HG03460 (cell line): ENCODE measurements around the gene PLA2G3.
"Not testable (repeated sequence)": the region's sequence is repeated elsewhere in the genome, so short reads cannot be mapped to it uniquely, and the experiment has no call there.

Experiments used
- ATAC-seq: cut with Tn5 transposase; IDR thresholded peaks from one replicate; pipeline ENCODE4 v1.9.1; 2021; ENCODE audit not compliant: unreplicated experiment

Gene PLA2G3

DNA sequence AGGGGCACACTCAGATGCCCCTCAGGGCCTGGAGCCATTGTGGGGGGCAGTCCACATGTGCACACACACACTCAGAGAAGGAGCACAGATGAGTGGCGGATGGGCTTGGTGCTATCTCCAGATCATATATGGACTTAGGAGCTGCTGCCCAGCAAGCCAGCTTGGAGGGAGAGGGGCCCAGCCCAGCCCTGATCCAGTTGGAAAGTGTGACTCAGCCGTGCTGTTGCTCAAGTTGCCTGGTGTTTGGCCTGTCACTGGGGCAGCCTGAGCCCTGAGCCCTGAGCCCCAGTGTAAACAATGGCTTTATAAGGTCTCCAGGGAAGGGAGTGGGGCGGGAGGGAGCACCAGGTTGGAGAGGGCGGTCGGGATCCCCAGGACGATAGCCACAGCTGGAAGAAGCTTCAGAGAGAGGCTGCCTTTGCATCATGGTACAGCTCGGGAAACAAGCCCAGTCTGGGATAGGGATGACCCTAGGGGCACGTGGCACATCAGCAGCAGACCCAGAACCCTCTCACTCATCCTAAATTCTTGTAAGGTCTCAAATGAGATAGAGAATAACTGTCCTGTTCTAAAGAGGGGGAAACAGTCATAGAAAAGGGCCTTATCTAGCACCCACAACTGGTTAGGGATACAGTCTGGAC, 37.7 kb downstream of the PLA2G3 start:
- ATAC-seq = no peak

DNA sequence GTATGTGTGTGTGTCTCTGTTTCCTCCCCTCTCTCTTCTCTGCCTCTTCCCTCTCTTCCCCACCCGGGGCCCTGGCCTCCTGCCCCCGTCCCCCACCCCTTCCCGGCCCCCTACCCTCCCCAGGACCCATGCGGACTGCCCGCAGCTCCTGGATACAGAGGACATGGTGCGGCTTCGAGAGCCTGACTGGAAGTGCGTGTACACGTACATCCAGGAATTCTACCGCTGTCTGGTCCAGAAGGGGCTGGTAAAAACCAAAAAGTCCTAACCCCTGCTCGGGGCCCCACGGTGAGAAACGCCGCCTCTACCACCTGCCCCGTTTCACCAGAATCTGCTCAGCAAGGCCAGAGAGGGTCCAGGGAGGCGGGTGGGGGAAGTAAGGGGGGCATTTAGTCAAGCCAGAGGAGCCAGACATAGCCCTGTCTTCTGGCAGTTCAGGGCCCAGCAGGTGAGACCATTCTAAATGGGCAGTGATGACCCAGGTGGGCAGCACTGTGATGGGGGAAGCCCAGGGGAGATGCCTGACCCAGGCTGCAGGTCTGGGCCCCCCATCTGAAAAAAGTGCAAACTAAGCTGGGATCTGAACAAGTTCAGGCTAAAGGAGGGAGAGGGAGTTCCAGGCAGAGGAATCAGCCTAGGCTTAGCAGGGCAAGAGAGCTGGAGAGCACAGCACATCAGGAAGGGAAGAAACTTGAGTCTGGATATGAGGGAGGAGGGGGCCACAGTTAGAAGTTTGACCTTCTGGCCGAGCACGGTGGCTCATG, 39.4 kb downstream of the PLA2G3 start:
- ATAC-seq = no peak

DNA sequence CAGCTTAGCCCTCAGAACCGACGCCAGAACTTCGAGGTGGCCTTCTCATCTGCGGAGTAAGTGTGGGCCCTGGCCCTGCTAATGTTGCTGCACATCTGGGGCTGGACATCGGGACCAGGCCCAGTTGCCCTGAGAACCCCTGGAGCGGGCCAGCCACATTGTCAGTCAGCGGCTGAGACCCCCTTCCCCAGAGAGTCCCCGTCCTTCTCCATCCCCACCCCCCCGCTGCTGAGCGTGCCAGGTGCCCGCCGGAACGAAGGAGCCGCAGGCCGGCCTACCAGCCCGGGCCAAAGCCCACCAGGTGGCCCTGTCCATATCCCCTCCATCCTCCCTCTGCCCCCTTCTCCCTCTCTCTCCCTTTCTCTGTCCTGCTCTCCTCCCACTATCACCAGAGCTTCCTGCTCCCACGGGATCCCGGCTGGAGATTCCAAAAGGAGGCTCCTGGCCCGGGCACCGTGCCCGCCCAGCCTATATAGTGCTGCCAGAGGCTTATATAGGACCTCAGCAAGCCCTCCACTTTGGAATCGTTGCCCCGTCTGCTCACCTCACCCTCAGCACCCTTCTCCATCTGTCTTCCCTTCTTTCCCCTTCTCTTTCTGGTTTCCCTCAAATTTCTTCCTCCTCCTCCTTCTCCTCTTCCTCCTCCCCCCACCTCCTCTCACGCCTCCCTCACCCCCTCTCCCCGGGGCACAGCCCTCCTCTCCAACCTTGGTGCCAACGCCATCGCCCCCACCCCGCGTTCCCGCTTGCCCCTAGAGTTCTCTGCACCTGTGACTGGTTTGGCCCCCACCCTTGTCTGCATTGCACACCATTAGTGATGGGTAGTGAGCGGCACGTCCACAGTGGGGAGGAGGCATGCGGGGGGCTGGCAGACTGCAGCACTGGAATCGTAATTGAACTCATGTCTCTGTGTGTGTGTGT, 40.2 kb downstream of the PLA2G3 start:
- ATAC-seq = no peak

GRCh38 chr22:31099386-31099785, 40.9 kb downstream of the PLA2G3 start:
- no peak for ATAC-seq

- ATAC-seq = no peak
These were observed 41.6 kb downstream of the PLA2G3 start for GRCh38 chr22:31098632-31099110.

DNA sequence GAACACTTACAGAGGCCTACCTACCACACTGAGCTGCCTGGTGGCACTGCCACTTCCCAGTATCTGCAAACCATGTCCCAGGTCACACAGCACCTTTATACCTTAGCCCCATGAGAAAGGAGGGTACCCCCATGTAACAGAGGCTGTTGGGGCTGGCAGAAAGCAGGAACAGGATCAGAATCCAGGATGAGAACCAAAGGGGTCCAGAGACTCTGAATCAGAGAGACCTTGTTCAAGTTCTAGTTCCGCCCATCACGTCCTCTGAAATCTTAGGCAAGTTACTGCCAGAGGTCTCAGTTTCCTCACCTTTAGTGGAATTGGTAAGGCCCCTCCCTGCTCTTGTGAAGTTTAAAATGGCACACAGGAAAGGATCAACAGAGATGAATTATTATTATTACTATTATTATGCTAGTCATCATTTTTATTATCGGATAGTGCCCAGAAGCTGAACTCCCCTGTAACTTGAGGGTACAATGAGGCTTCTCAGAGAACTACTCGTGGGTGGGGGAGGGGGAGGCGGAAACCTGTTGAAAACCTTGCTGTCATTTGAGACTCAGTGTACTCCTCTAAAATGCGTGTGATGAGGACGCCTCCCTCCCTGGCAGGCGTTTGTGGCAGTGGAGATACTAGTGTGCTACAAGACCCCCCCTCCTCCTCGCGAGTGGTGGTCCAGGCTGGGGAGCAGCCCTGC, 42.2 kb downstream of the PLA2G3 start:
- ATAC-seq = no peak

GRCh38 chr22:31097539-31097938, 42.8 kb downstream of the PLA2G3 start:
- not testable (repeated sequence) for ATAC-seq

DNA sequence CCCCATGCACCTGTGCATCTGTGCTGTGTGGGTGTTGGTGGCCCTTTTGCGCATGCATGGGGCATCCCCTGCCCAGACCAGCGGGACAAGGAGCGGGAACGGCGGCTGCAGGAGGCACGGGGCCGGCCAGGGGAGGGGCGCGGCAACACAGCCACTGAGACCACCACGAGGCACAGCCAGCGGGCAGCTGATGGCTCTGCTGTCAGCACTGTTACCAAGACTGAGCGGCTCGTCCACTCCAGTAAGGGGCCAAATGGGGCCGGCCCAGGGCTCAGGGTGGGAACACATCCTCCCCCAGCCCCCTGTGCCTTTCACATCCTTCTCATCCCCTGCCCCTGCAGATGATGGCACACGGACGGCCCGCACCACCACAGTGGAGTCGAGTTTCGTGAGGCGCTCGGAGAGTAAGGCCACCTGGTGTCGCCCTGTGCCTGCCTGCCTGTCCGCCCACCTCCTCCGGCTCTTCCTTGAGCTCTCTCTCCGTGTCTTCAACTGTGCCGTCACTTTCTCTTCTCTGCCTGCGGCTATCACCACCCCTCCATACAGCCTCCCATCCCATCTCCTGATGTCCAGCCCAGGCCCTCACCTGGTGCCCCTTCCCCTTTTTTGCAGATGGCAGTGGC, 43.5 kb downstream of the PLA2G3 start:
- no peak for ATAC-seq

GRCh38 chr22:31095637-31096249, 44.6 kb downstream of the PLA2G3 start:
- no peak for ATAC-seq

DNA sequence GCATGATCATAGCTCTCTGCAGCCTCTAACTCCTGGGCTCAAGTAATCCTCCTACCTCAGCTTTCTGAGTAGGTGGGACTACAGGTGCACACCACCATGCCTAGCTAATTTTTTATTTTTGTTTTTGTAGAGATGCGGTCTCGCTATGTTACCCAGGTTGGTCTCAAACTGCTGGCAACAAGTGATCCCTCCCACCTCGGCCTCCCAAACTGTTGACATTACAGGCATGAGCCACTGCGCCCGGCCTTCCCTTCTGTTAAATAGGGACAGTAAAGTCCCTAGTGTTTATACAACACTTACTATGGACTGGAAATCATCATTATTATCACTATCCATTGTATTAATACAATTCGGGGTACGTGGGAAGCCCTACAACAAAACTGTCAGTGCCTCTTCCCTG, 45.6 kb downstream of the PLA2G3 start:
- ATAC-seq = no peak

DNA sequence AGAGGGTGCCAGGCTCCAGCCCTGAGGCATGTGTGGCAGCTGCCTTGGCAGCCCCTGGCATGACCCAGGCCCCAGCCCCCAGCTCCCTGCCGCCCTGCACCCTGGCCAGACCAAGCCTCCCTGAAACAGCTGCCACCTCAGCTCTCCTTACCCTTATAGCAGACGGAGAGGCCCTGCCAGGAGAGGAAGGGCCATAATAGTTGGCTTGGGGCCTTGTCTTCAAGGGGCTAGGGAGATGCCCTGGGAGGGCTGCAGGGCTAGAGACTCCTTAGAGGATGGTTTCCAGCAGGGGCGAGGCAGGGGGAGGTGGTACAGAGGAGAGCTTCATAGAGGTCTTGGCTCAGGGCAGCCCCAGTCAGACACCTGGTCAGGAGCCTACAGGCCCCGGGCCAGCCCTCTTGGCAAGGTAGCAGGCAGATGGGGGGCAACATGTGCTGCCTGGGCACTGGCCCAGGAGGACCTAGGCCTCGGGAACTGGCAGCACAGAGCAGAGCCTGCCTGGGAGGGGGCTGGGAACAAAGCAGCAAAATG, 46.2 kb downstream of the PLA2G3 start:
- ATAC-seq = no peak

- ATAC-seq = no peak
These were observed 47.0 kb downstream of the PLA2G3 start for GRCh38 chr22:31093086-31093850.

DNA sequence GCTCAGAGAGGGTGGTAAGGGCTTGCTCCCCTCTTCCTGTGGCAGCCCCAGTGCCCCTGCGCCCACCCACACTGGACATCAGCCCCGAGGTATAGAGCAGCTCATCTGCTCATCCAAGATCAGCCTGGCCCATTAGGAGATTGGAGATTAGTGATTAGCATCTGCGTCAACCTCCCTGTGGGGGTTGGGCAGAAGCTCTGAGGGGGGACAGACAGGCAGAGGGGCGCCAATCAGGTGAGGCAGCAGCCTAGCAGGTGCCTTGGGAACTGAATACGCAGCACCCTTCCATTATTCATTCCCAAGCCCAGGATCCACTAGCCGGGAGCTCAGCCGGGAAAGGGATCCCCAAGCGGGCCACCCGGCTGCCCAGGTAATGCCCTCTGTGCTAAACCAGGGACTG, 48.1 kb downstream of the PLA2G3 start:
- ATAC-seq = no peak

DNA sequence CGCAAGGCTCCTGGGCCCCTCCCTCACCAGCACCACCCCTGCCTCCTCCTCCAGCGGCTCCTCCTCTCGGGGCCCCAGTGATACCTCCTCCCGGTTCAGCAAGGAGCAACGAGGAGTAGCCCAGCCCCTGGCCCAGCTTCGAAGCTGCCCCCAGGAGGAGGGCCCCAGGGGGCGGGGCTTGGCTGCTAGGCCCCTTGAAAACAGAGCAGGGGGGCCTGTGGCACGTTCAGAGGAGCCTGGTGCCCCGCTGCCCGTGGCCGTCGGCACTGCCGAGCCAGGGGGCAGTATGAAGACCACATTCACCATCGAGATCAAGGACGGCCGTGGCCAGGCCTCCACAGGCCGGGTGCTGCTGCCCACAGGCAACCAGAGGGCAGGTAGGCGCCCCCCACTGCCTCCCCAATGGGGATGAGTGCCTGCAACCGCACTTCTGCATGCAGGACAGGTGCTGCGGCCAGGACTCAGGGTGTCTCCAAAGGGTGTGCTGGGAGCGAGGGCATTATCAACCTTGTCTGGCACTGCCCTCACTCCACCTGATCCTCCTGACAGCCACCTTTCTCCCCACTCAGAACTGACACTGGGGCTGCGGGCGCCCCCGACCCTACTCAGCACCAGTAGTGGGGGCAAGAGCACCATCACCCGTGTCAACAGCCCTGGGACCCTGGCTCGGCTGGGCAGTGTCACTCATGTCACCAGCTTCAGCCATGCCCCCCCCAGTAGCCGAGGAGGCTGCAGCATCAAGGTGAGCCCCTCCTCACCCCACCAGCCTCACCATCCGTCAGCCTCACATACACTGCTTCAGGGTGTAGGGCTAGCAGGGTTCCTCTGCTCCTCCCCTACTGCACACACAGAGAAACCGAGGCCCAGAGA, 49.0 kb downstream of the PLA2G3 start:
- no peak for ATAC-seq

- no peak for ATAC-seq
These were observed 49.9 kb downstream of the PLA2G3 start for GRCh38 chr22:31090217-31091085.

GRCh38 chr22:31089160-31090100, 50.9 kb downstream of the PLA2G3 start:
- ATAC-seq = no peak
